Hepatocyte (in vitro differentiated cells): ENCODE measurements around the gene AUTS2. TPM values are rescaled to one million over a fixed set of nuclear protein-coding genes. Genes with fewer than 3 reads are reported as not detected.

Experiments
- DNase-seq: peaks from one replicate; pipeline ENCODE4 v3.0.0-alpha.2; 2016; ENCODE audit warnings: low spot score
- H2AFZ ChIP-seq: fragments of 200-600 bp; sonication (generic); 2 replicates; pipeline ENCODE4 v1.6.0; 2016; ENCODE audit warnings: antibody characterized with exemption, mild to moderate bottlenecking
- H3K27ac ChIP-seq: fragments of 200-600 bp; sonication (generic); 2 replicates; pipeline ENCODE4 v1.5.1; 2016; ENCODE audit warnings: mild to moderate bottlenecking
- H3K27me3 ChIP-seq: fragments of 200-600 bp; sonication (generic); 2 replicates; pipeline ENCODE4 v1.6.1; 2016
- H3K36me3 ChIP-seq: fragments of 200-600 bp; sonication (generic); replicated peaks from 2 replicates; pipeline ENCODE4 v1.5.1; 2016; ENCODE audit warnings: low read depth; ENCODE audit not compliant: insufficient read depth
- H3K4me1 ChIP-seq: fragments of 200-600 bp; sonication (generic); 2 replicates; pipeline ENCODE4 v1.5.1; 2016; ENCODE audit warnings: mild to moderate bottlenecking, moderate library complexity; ENCODE audit not compliant: insufficient read depth
- H3K4me2 ChIP-seq: fragments of 200-600 bp; sonication (generic); 2 replicates; pipeline ENCODE4 v1.6.0; 2016
- H3K4me3 ChIP-seq: fragments of 200-600 bp; sonication (generic); 2 replicates; pipeline ENCODE4 v1.5.1; 2016; ENCODE audit warnings: mild to moderate bottlenecking
- H3K79me2 ChIP-seq: fragments of 200-600 bp; sonication (generic); 2 replicates; pipeline ENCODE4 v1.6.0; 2017; ENCODE audit warnings: mild to moderate bottlenecking
- H3K9me2 ChIP-seq: fragments of 200-600 bp; sonication (generic); replicated peaks from 2 replicates; pipeline ENCODE4 v1.6.0; 2017; ENCODE audit warnings: mild to moderate bottlenecking; ENCODE audit not compliant: insufficient read depth
- H3K9me3 ChIP-seq: fragments of 200-600 bp; sonication (generic); 2 replicates; pipeline ENCODE4 v1.5.1; 2016; ENCODE audit warnings: low read depth, mild to moderate bottlenecking
- H4K20me1 ChIP-seq: fragments of 200-600 bp; sonication (generic); 2 replicates; pipeline ENCODE4 v1.6.0; 2016; ENCODE audit warnings: mild to moderate bottlenecking; ENCODE audit not compliant: insufficient read depth, poor library complexity, severe bottlenecking
- EZH2 ChIP-seq: fragments of 200-600 bp; sonication (generic); IDR thresholded peaks from 2 replicates; pipeline ENCODE4 v1.6.1; 2016; ENCODE audit warnings: antibody characterized with exemption, mild to moderate bottlenecking, borderline replicate concordance
- EZH2phosphoT487 ChIP-seq: fragments of 200-600 bp; sonication (generic); IDR thresholded peaks from one replicate; pipeline ENCODE4 v1.6.1; 2018; ENCODE audit warnings: antibody characterized with exemption, mild to moderate bottlenecking, low read depth, moderate library complexity; ENCODE audit not compliant: unreplicated experiment, severe bottlenecking
- WGBS: methylation state at CpG from one replicate; pipeline ENCODE4 v1.1.6; 2016; ENCODE audit warnings: low lambda C conversion rate; ENCODE audit errors: missing lambda C conversion rate; 5-methylcytosine and 5-hydroxymethylcytosine counted together
- polyA plus RNA-seq: library from polyadenylated mRNA; unstranded; fragments of >200 nt; fragmentation: Nextera tagmentation; extraction: Ambion mirVana; gene quantifications from 2 replicates; pipeline ENCODE4 v1.2.1, GENCODE V29; 2016
- total RNA-seq: library from RNA; depleted of rRNA; stranded (reverse); fragments of >200 nt; gene quantifications from 2 replicates; pipeline ENCODE4 v1.2.3, GENCODE V29; 2014
- TF ChIP-seq, protein P1 (sequence below): fragments of 200-600 bp; sonication (generic); IDR thresholded peaks from 2 replicates; pipeline ENCODE4 v1.5.1; 2016; ENCODE audit warnings: antibody characterized with exemption, mild to moderate bottlenecking; ENCODE audit not compliant: poor library complexity

Gene AUTS2
- total and polyA plus RNA-seq, 2 experiments from 2014 or later, result 34.4 to 40.9 TPM

DNA sequence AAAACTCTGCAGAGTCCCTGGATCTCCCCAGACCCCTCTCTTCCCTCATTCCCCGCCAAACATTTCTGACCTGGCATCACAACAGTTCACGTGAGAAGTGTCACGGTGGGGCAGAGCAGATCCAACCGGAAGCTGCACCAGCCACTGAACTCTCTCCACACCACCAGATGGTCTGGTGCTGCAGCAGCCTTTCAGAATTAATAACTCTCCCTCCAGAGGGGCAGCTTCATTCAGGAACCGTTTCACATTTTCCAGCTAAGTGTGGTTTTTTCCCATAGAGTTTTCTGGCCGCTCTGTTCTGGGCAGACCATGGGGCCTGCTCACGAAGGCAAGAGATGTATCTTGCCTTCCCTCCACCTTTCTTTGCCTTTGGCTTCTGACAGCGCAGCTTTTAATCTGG lies 1047.0 kb downstream of the AUTS2 start:
- no peaks in the 10 kb centered on the region for H3K27me3 ChIP-seq
- no peaks in the 10 kb centered on the region for H3K79me2 ChIP-seq
- H3K9me3 ChIP-seq, result no peaks in the 10 kb centered on the region
- no peaks in the 10 kb centered on the region for H3K9me2 ChIP-seq
- DNase-seq, result no peak
- H3K27ac ChIP-seq, result no peak overlapping the region
- no peaks in the 10 kb centered on the region for H3K36me3 ChIP-seq
- H3K4me3 ChIP-seq, result no peak overlapping the region
- H3K4me2 ChIP-seq, result no peak overlapping the region
- no peaks in the 10 kb centered on the region for H3K4me1 ChIP-seq
- WGBS, result 88% methylated on average over 8 of the region's 8 CpGs
- TF ChIP-seq EZH2 (no peak), EZH2phosphoT487 (no peak)
- TF ChIP-seq, protein P1, sequence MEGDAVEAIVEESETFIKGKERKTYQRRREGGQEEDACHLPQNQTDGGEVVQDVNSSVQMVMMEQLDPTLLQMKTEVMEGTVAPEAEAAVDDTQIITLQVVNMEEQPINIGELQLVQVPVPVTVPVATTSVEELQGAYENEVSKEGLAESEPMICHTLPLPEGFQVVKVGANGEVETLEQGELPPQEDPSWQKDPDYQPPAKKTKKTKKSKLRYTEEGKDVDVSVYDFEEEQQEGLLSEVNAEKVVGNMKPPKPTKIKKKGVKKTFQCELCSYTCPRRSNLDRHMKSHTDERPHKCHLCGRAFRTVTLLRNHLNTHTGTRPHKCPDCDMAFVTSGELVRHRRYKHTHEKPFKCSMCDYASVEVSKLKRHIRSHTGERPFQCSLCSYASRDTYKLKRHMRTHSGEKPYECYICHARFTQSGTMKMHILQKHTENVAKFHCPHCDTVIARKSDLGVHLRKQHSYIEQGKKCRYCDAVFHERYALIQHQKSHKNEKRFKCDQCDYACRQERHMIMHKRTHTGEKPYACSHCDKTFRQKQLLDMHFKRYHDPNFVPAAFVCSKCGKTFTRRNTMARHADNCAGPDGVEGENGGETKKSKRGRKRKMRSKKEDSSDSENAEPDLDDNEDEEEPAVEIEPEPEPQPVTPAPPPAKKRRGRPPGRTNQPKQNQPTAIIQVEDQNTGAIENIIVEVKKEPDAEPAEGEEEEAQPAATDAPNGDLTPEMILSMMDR, result no peak
- H4K20me1 ChIP-seq, result no peaks in the 10 kb centered on the region
- H2AFZ ChIP-seq, result no peak overlapping the region

DNA sequence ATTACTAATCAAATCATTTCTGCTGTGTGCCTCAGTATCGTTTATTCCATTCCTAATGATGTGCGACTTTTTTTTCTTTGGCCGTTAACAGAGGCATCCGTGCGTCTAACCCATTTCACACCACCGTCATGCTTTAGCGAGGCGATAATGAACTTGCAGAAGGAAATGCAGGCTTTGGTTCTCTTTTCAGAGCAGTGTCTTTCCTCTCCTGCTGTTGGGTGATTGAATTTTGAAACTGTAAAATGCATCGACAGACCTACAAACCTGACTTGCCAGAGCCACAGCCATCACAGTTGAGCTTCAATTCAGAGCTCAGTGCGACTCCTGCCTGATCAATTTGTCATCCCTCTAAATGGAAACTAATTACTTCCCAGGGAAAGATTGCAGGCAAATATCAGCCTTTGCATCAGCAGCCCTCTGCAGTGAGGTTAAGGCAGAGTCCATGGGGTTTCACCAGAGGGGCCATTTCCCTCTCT lies 1047.6 kb downstream of the AUTS2 start:
- H4K20me1 ChIP-seq, result no peaks in the 10 kb centered on the region
- TF ChIP-seq, protein P1, result no peak
- TF ChIP-seq EZH2phosphoT487, result no peak
- no peak for TF ChIP-seq EZH2
- H2AFZ ChIP-seq, result no peak overlapping the region
- 73% methylated on average over 10 of the region's 10 CpGs for WGBS
- H3K4me1 ChIP-seq, result no peaks in the 10 kb centered on the region
- no peaks in the 10 kb centered on the region for H3K9me3 ChIP-seq
- H3K36me3 ChIP-seq, result no peaks in the 10 kb centered on the region
- H3K4me2 ChIP-seq, result no peak overlapping the region
- no peaks in the 10 kb centered on the region for H3K9me2 ChIP-seq
- DNase-seq, result no peak
- H3K27me3 ChIP-seq, result no peaks in the 10 kb centered on the region
- H3K79me2 ChIP-seq, result no peaks in the 10 kb centered on the region
- no peak overlapping the region for H3K27ac ChIP-seq
- no peak overlapping the region for H3K4me3 ChIP-seq

DNA sequence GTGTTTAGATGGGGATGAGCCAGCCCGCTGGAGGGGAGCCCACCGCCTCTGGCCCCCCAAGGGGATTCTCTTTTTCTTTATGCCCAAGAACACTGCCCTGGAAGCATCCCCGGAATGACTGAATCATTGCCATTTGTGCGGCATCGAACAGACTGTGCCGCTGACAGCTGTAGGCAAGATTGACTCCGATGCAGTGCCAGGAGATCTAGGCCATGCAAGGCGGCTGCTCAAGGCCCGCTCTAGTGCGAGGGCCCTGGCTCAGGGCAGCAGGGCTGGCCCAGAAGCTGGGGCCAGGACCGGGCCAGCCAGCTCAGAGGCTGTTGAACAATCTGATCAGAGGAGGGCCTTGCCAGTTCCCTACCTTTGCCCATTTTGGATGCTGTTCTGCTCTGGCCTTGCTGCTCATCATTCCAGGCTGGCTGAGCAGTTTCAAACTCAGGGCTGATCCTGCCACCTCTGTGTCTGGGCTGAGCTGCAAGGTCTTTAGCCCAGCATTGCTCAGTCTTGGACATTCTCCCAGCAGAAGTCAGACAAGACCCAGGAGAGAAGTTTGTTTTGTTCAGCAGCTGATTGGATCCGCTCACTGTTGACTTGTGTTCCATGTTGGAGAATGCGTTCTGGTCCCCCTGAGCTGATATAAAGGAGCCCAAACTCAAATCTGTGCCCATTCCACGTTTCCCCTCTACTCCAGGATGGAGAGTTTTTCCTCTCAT lies 1048.4 kb downstream of the AUTS2 start:
- TF ChIP-seq EZH2phosphoT487, result no peak
- TF ChIP-seq, protein P1, result no peak
- no peak for TF ChIP-seq EZH2
- 97% methylated on average over 14 of the region's 14 CpGs for WGBS

More for the DNA sequence above, 1048.4 kb downstream of the AUTS2 start:
- Histone ChIP-seq H3K9me3 (no peaks in the 10 kb centered on the region), H3K4me2 (no peak overlapping the region), H3K36me3 (no peaks in the 10 kb centered on the region), H3K27me3 (no peaks in the 10 kb centered on the region), H3K4me3 (no peak overlapping the region), H2AFZ (no peak overlapping the region), H3K27ac (no peak overlapping the region), H4K20me1 (no peaks in the 10 kb centered on the region), H3K4me1 (no peaks in the 10 kb centered on the region), H3K79me2 (no peaks in the 10 kb centered on the region), H3K9me2 (no peaks in the 10 kb centered on the region)
- DNase-seq, result no peak
